ENCODE results near the gene ABL1.

The ABL1 gene

GRCh38 chr9:130854092-130854491 is 19.0 kb downstream of the ABL1 start:
- DNase-seq = no peak

- DNase-seq = no peak
These were observed 19.8 kb downstream of the ABL1 start for GRCh38 chr9:130854835-130855234.

DNA sequence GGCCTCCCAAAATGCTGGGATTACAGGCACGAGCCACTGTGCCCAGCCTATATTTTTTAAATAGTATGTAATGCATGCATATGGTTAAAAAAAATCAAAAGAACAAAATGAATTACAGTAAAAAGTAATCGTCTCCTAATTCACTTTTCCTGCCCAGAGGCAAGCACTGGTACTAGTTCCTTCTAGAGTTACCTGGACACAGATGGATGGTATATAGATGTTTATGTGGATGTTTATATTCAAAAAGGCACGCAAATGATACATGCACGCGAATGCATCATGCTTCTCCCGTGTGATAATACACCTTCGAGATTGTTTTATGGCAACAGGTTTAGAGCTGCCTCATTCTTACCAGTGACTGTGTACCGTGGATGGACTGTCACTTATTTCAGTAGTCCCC is 21.4 kb downstream of the ABL1 start:
- DNase-seq = no peak

DNA sequence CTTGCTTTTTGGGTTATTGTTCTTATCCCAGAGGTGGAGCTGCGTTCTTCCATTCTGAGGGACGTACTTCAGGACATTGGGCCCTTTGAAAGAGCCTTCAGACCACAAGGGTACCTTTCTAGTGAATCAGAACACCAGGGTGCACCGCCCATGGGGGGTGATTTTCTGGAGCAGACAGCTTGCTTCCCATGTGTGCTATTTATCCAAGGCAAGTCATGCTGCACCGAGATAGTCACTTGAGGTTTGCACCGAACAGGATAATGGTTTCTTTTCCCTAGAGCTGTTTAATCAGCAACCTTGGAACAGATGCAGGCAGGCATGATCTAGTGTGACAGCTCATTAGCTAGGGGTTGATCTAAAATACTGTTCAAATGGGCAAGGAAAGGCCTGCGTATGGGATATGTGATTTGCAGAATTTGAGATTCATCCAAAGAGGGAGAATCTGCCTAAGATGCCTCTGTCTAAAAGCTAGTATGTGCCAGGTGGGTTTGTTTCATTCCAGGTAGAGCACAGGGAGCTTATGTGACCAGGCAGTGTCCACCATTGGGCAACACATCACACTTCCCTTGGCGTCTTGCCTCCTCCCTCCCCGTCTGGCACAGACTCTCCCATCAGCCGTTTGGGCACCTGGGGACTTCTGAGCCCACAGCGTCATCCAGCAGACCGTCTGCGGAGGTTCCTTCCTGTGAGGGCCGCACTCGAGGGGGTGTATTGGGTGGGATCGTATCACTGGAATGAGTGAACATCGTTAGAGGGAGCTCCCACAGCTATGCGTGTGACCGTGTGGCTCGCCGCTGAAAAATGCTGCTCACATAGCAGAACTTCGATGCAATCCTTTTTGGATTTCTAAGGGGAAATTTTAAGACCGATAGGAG is 23.0 kb downstream of the ABL1 start:
- DNase-seq = no peak

DNA sequence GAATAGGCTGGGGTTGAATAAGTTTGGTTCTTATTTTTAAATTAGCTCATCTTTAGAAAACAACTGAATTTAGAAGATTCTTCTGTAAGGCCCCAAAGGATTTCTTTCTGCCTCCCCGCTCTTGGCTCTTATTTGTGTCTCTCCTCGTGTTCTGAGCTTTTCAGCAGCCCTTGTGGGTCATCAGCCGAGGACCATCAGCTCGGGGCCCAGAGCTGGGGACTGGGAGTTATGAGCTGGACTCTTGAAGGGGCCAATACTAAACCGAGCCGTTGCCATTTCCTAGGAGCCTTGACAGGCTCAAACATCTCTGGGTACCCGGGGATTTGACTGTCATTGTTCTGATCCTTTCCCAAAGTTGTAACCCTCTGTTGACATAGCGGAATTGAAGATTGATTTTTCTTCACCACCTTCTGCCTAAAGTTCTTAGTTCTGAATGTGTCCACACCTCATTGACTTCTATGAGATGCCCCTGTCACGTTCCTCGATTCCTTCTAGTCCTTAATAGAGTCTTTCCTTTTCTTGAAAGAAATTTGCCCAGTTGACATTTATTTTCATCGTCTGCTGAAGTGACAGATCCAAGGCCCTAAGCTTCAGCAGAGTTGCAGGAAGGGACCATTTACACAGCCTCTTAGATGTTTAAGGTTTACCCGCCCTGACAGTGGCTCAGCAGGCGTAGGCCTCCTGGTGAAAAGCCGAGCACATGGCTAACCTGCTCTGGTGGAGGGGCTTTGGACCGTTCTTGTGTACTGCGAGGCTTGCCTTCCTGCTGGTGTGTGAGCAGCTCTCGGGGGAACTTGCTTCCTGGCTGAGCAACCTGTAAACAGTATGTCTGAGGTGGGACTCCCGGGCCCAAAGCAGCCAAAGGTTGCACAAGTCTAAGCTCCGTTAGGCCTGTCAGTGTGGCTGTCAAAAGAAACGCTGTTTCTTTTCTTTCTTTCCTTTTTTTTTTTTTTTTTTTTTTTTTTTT is 24.0 kb downstream of the ABL1 start:
- DNase-seq = no peak

GRCh38 chr9:130860458-130861316 is 25.6 kb downstream of the ABL1 start:
- DNase-seq = no peak

- no peak for DNase-seq
These were observed 26.5 kb downstream of the ABL1 start for GRCh38 chr9:130861372-130862180.

DNA sequence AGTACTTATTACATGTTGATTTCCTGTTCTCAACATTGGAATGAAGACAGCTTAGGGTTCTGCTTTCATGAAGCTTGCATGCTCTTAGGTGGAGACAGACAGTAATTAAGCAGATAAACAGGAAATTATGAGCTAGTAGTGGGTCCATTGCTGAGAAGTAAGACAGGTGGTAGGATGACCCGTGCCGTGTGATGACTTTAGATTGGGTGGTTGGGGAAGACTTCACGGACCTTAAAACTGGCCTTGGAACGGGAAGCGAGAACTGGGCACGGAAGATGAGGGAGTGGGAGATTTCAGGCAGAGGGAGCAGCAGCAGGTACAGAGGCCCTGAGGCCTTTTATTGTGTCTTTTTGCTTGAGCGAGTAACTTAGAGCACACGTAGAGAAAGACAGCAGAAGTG is 27.2 kb downstream of the ABL1 start:
- no peak for DNase-seq

DNA sequence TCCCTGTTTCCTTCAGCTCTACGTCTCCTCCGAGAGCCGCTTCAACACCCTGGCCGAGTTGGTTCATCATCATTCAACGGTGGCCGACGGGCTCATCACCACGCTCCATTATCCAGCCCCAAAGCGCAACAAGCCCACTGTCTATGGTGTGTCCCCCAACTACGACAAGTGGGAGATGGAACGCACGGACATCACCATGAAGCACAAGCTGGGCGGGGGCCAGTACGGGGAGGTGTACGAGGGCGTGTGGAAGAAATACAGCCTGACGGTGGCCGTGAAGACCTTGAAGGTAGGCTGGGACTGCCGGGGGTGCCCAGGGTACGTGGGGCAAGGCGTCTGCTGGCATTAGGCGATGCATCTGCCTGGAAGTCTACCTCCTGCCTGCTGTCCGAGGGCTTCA is 27.7 kb downstream of the ABL1 start:
- no peak for DNase-seq

- no peak for DNase-seq
These were observed 29.5 kb downstream of the ABL1 start for GRCh38 chr9:130864541-130864940.

- DNase-seq = no peak
These were observed 30.9 kb downstream of the ABL1 start for GRCh38 chr9:130865921-130866320.

DNA sequence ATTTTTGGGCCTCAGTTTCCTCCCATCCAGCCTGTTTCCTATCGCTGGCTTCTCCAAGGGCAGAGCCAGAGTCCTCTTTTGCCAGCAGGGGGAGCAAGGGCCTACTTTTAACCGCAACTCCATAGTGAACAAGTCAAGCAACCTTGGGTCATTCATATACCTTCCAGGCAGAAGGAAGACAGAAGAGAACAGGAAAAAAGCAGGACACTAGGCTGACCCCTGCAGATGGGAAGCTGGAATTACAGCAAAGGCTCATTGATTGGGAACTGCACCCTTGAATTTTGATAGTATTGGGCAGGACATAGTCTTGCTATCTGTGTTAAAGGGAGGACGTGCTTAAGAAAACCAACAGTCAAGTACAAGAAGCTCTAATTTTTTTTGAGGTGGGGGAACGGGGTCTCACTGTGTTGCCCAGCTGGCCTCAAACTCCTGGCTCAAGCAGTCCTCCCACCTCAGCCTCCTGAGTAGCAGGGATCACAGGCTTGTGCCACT is 31.5 kb downstream of the ABL1 start:
- peak; percentile 81 to 88 for DNase-seq

- DNase-seq = no peak
These were observed 32.5 kb downstream of the ABL1 start for GRCh38 chr9:130867556-130867955.

DNA sequence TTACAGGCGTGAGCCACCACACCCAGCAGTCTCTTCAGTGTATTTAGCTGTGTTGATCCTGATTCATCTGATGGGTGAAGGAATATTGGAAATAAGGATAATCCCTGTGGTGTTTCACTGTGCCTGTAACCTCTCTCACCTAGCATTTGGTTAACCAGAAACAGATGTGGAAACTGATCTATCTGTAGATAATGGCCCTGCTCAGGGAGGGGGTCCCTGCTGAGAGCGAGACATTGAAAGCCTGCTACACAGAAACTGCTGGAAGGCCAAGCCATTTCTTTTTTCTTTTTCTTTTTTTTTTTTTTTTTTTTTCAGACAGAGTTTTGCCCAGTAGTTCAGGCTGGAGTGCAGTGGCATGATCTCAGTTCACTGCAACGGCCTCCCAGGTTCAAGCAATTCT is 33.2 kb downstream of the ABL1 start:
- no peak for DNase-seq

- no peak for DNase-seq
These were observed 34.2 kb downstream of the ABL1 start for GRCh38 chr9:130869250-130869649.

DNA sequence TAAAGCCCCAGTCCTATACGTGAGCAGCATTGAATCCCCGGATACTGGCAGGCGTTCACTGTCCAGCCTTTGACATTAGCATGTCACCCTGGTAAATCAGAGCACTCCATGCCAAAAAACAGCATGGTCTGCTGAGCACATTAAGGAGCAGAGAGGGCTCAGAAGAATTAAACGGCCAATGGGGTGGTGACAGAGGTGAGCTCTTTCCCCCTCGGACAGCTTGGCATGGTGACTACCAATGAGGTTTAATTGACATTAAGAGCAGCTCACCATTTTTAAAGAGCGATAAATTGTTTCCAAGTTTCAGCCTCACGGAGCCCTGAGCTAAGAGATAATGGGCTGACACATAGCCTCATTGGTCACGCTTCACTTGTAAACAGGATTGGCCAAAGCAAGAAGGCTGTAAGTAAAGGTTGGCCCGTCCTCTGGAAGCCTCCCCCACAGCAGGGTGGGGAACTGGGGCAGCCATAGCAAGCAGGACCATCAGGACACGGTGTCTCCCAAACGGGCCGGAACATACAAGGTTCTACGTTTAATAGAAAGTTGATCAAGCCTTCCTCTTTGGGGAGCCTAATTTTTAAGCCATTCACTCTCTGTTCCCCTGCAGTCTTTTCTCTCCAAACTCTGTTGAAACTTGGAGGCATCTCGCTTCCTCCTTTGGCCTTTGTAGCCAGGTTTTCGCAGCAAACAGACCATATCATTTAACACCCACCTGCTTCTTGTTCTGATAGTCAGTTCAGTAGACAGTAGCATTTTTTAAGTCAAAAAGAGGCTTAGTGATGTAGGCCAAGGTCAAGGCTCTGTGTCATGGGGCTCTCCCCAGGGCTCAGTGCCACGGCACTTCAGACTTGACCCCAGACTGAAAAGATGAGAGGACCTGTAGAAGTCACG is 35.7 kb downstream of the ABL1 start:
- no peak for DNase-seq

DNA sequence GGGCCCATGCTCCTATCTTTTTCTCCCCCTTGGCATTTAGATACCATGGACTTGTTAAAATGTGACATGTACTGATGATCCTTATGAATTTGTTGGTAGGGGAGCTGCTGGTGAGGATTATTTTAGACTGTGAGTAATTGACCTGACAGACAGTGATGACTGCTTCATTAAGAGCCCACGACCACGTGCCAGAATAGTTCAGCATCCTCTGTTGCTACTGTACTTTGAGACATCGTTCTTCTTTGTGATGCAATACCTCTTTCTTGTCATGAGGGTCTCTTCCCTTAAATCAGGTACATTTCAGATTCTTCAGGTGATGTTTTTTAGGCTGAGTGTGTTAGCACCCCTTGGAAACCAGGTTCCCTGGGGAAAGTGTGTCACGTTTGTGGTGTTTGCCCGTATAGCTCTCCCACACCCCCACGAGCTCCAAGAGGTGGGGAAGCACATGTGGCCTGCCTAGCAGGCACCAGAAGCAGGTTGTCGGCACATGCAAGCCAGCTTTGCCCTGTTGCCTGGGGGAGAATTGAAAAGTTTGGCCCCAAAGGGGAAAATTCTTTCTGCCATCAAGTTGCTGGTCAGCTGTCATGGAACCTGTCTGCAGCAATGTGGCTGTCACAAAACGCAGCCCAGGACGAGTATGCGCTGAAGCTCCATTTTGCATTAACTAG is 36.5 kb downstream of the ABL1 start:
- no peak for DNase-seq

- DNase-seq = no peak
These were observed 37.0 kb downstream of the ABL1 start for GRCh38 chr9:130872093-130872492.

- DNase-seq = no peak
These were observed 37.5 kb downstream of the ABL1 start for GRCh38 chr9:130872508-130872907.

DNA sequence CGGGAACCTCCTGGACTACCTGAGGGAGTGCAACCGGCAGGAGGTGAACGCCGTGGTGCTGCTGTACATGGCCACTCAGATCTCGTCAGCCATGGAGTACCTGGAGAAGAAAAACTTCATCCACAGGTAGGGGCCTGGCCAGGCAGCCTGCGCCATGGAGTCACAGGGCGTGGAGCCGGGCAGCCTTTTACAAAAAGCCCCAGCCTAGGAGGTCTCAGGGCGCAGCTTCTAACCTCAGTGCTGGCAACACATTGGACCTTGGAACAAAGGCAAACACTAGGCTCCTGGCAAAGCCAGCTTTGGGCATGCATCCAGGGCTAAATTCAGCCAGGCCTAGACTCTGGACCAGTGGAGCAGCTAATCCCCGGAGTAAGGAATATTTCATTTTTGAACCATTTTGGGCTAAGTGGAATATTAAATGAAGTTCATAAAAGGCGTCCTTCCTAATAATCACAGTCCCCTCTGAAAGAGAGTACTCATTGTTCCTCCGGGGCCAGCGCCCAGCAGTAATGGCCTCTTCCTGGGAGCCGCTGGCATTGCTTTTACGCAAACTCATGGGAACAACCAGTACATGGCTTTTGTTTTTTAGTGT is 38.0 kb downstream of the ABL1 start:
- DNase-seq = no peak

Data from NCI-H526 (cell line).